ENCODE data around the gene KTN1. TPM values are rescaled to one million over a fixed set of nuclear protein-coding genes. Genes with fewer than 3 reads are reported as not detected.
A peak's percentile ranks its signal among the peaks of the same experiment; 100 is the strongest.

KTN1 gene
- total RNA-seq, 4 donors from 2014 or later, result 57.8 to 123 (median 106) TPM

DNA sequence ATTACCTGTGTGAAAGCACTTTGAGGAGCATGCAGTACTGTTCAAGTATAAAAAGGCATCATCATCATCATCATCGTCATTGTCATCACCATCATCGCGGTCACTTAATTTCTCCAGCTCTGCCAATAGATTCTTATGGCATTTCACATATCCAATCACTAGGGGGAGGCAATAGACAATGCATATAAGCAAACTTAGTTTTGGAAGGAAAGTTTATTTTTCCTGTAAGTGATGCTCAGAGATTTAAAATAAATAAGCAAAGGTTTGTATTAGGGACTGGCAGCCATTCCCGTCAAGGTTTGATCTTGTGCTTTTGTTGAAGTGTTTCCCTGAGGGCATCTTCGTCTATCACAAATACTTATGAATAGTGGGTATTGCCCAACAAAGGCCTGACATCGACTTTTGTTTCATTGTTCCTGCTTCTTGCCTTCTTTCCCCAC lies 127.4 kb downstream of the KTN1 start:
- Histone ChIP-seq H3K4me1 (peaks cover 0 to 26% (median 9%) of the 10 kb centered on the region in 3 donors), H3K9me3 (no peaks in the 10 kb centered on the region), H3K4me3 (no peak overlapping the region), H3K27me3 (no peaks in the 10 kb centered on the region), H3K27ac (no peak overlapping the region), H3K36me3 (no peaks in the 10 kb centered on the region)
- no peak for DNase-seq
- 18 to 22% methylated on average over 6 of the region's 6 CpGs for WGBS, 2 donors
- intact Hi-C loops (cut with DNase I), result loop anchor here (10.0 kb wide), 2 partner anchors 717 to 767 kb away; no protein-coding TSS in a partner anchor
- no peak for TF ChIP-seq POLR2A (IDR thresholded peaks at IDR 0.05)
- TF ChIP-seq, protein P1, sequence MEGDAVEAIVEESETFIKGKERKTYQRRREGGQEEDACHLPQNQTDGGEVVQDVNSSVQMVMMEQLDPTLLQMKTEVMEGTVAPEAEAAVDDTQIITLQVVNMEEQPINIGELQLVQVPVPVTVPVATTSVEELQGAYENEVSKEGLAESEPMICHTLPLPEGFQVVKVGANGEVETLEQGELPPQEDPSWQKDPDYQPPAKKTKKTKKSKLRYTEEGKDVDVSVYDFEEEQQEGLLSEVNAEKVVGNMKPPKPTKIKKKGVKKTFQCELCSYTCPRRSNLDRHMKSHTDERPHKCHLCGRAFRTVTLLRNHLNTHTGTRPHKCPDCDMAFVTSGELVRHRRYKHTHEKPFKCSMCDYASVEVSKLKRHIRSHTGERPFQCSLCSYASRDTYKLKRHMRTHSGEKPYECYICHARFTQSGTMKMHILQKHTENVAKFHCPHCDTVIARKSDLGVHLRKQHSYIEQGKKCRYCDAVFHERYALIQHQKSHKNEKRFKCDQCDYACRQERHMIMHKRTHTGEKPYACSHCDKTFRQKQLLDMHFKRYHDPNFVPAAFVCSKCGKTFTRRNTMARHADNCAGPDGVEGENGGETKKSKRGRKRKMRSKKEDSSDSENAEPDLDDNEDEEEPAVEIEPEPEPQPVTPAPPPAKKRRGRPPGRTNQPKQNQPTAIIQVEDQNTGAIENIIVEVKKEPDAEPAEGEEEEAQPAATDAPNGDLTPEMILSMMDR (IDR thresholded peaks at IDR 0.05), result peak in 5 of 6 experiments; percentile 50 to 77 (median 56)

DNA sequence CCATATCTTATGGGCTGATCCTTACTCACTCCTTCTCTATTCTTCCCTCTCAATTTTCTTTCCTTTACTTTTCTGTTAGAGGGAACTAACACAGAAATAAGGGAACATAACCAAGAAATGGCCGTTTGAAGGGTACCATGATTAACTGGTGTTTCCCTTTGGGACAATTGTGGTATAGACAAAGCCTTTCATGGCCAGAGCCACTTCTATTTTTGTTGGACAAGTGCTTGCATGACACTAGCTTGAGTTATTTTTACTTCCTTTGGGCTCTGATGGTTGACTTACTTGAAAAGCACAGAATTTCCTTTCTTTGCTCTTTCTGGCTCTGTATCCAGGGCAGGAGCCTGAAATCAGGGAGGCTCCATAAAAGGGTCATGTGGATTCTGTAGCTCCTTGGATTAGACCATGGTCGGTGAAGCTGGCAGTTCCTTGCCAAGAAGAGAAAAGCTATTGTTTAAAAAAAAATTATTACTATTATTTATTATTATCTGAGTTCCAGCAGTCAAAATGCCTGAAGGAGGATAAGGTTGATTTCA lies 130.6 kb downstream of the KTN1 start:
- H3K4me1 ChIP-seq, result peaks cover 0 to 21% (median 9%) of the 10 kb centered on the region in 3 donors
- TF ChIP-seq POLR2A (IDR thresholded peaks at IDR 0.05), result no peak
- TF ChIP-seq, protein P1 (IDR thresholded peaks at IDR 0.05), result no peak
- no peaks in the 10 kb centered on the region for H3K36me3 ChIP-seq
- H3K27me3 ChIP-seq, result no peaks in the 10 kb centered on the region
- WGBS, 2 donors, result 34 to 51% methylated on average over 2 of the region's 2 CpGs
- H3K4me3 ChIP-seq, result no peak overlapping the region
- H3K9me3 ChIP-seq, result no peaks in the 10 kb centered on the region
- H3K27ac ChIP-seq, result peak overlapping the region in 1 of 4 donors; percentile 34
- DNase-seq, result no peak
- intact Hi-C loops (cut with DNase I), result loop anchor here (10.0 kb wide), 1 partner anchor 634 kb away; no protein-coding TSS in a partner anchor

DNA sequence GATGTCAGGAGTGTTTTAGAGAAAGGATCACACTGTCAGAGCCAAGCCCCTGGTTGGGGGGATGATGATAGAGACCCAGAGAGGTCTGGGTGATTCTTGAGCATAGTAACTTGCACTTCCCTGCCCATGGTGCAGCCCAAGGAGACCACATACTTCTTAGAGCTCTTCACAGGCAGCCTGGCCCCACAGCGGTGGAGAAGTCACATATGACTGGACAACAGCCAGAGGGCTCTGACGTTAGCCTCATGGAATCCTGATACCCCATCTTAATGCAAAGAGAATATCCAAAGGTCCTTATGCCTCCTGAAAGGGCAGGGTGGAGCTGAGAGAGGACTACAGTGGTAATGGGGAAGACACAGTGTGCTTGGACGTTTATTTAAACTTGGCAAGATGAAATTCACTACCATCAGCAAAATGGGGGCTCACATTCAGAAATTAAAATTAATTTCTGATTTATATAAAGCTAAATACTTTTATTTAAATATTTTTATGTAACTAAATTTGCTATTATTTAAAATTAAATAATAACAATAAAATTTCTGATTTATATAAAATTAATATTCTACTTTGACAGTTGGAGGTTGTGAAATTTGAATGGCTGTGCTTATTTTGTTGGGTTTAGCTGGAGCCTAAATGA lies 131.3 kb downstream of the KTN1 start:
- Histone ChIP-seq H3K27ac (peak overlapping the region in 3 of 4 donors; percentile 7 to 34 (median 20)), H3K4me1 (peaks cover 0 to 14% (median 7%) of the 10 kb centered on the region in 3 donors), H3K27me3 (no peaks in the 10 kb centered on the region), H3K9me3 (no peaks in the 10 kb centered on the region), H3K36me3 (no peaks in the 10 kb centered on the region), H3K4me3 (no peak overlapping the region)
- 62 to 75% methylated on average over 3 of the region's 3 CpGs for WGBS, 2 donors
- DNase-seq, result no peak
- no peak for TF ChIP-seq POLR2A (IDR thresholded peaks at IDR 0.05)
- TF ChIP-seq, protein P1 (IDR thresholded peaks at IDR 0.05), result no peak
- intact Hi-C loops (cut with DNase I), result loop anchor here (10.0 kb wide), 1 partner anchor 634 kb away; no protein-coding TSS in a partner anchor

DNA sequence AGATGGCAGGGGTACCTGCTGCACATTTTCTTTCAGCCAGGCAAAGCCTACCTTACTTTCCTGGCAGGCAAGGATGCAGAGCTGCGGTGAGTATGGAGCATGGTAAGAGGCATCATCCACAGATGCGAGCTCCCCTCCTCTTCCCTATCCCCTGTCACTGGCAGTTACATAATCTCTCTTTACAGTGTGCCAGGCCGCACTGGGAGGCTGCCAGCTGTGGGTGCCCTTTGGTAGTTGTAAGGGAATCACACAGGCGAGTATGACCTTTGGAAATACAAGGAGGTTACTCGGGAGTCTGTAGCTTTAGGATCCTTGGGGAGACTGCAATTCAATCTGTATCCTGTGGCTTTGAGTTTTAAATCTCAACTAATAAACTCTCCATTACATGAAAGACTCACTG lies 132.5 kb downstream of the KTN1 start:
- no peaks in the 10 kb centered on the region for H3K36me3 ChIP-seq
- H3K27me3 ChIP-seq, result no peaks in the 10 kb centered on the region
- TF ChIP-seq, protein P1 (IDR thresholded peaks at IDR 0.05), result no peak
- TF ChIP-seq POLR2A (IDR thresholded peaks at IDR 0.05), result no peak
- peaks cover 0 to 4% (median 2%) of the 10 kb centered on the region in 3 donors for H3K4me1 ChIP-seq
- no peaks in the 10 kb centered on the region for H3K9me3 ChIP-seq
- no peak for DNase-seq
- WGBS, 2 donors, result 68 to 73% methylated on average over 3 to 4 of the region's 5 CpGs
- no peak overlapping the region for H3K4me3 ChIP-seq
- H3K27ac ChIP-seq, result no peak overlapping the region
- intact Hi-C loops (cut with DNase I), result loop anchor here (10.0 kb wide), 1 partner anchor 632 kb away; no protein-coding TSS in a partner anchor

DNA sequence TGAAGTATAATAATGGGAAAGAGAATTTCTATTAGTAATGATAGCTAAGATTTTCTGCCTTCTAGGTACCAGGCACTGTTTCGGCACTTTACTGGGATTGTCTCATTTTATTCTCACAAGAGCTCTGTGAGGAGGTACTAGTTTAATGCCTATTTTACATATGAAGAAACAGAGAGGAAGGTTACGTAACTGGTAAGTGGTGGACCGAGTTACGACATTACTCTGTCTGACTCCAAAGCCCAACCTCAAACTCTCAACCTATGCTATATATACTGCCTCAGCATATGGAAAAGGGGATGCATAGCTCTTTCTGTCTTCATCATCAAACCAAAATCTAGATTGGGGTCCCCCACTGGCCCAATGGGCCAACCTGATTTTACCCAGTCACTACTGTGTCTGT lies 133.5 kb downstream of the KTN1 start:
- H3K36me3 ChIP-seq, result no peaks in the 10 kb centered on the region
- WGBS, 2 donors, result 83 to 85% methylated on average over 4 of the region's 4 CpGs
- H3K27me3 ChIP-seq, result no peaks in the 10 kb centered on the region
- DNase-seq, result no peak
- H3K4me3 ChIP-seq, result no peak overlapping the region
- intact Hi-C loops (cut with DNase I), result loop anchor here (10.0 kb wide), 1 partner anchor 631 kb away; no protein-coding TSS in a partner anchor
- peaks cover 0 to 4% (median 0%) of the 10 kb centered on the region in 3 donors for H3K4me1 ChIP-seq
- TF ChIP-seq POLR2A (IDR thresholded peaks at IDR 0.05), result no peak
- TF ChIP-seq, protein P1 (IDR thresholded peaks at IDR 0.05), result no peak
- H3K27ac ChIP-seq, result no peak overlapping the region
- no peaks in the 10 kb centered on the region for H3K9me3 ChIP-seq
